Measurements from ENCODE around the gene VASN.
"Not testable (repeated sequence)": the region's sequence is repeated elsewhere in the genome, so short reads cannot be mapped to it uniquely, and the experiment has no call there.

VASN gene

GRCh38 chr16:4390266-4391260 lies 18.9 kb downstream of the VASN start:
- Mint-ChIP-seq H3K4me3 (no peak overlapping the region), H3K4me1 (peaks cover 3% of the 10 kb centered on the region), H3K36me3 (peaks cover 63% of the 10 kb centered on the region), H3K9me3 (no peaks in the 10 kb centered on the region), H3K27ac (peak overlapping the region; percentile 43)
- ATAC-seq (no peak), DNase-seq (ENCODE audit: low spot score in 2 of 2) (no peak)

GRCh38 chr16:4391631-4392381 lies 20.2 kb downstream of the VASN start:
- peaks cover 6% of the 10 kb centered on the region for H3K4me1 Mint-ChIP-seq
- no peak overlapping the region for H3K4me3 Mint-ChIP-seq
- DNase-seq (ENCODE audit: low spot score in 2 of 2) (no peak), ATAC-seq (no peak)
- H3K36me3 Mint-ChIP-seq, result peaks cover 63% of the 10 kb centered on the region
- H3K27ac Mint-ChIP-seq, result peak overlapping the region; percentile 23
- H3K9me3 Mint-ChIP-seq, result no peaks in the 10 kb centered on the region

- H3K4me1 Mint-ChIP-seq, result peaks cover 6% of the 10 kb centered on the region
- no peak overlapping the region for H3K4me3 Mint-ChIP-seq
- no peaks in the 10 kb centered on the region for H3K9me3 Mint-ChIP-seq
- peaks cover 67% of the 10 kb centered on the region for H3K36me3 Mint-ChIP-seq
- DNase-seq (ENCODE audit: low spot score in 2 of 2) (no peak), ATAC-seq (no peak)
- H3K27ac Mint-ChIP-seq, result peak overlapping the region; percentile 40
Measured at GRCh38 chr16:4392382-4393239, 21.0 kb downstream of the VASN start.

GRCh38 chr16:4393240-4393600 lies 21.6 kb downstream of the VASN start:
- no peak for ATAC-seq
- H3K4me1 Mint-ChIP-seq, result peaks cover 6% of the 10 kb centered on the region
- H3K36me3 Mint-ChIP-seq, result peaks cover 74% of the 10 kb centered on the region
- no peak for DNase-seq (ENCODE audit: low spot score in 2 of 2)
- peak overlapping the region; percentile 40 for H3K27ac Mint-ChIP-seq
- H3K9me3 Mint-ChIP-seq, result no peaks in the 10 kb centered on the region
- H3K4me3 Mint-ChIP-seq, result no peak overlapping the region

- not testable (repeated sequence) for H3K9me3 Mint-ChIP-seq; H3K4me3 Mint-ChIP-seq; DNase-seq (ENCODE audit: low spot score in 2 of 2); H3K27ac Mint-ChIP-seq; H3K4me1 Mint-ChIP-seq; ATAC-seq
- peaks cover 80% of the 10 kb centered on the region for H3K36me3 Mint-ChIP-seq
Measured at GRCh38 chr16:4393850-4394249, 22.2 kb downstream of the VASN start.

GRCh38 chr16:4395055-4395726 lies 23.5 kb downstream of the VASN start:
- no peak for ATAC-seq
- Mint-ChIP-seq H3K4me3 (no peak overlapping the region), H3K36me3 (peaks cover 80% of the 10 kb centered on the region), H3K27ac (peak overlapping the region; percentile 60), H3K4me1 (peaks cover 16% of the 10 kb centered on the region), H3K9me3 (no peaks in the 10 kb centered on the region)
- DNase-seq (ENCODE audit: low spot score in 2 of 2), result no peak

GRCh38 chr16:4399001-4399730 lies 27.5 kb downstream of the VASN start:
- H3K4me3 Mint-ChIP-seq, result no peak overlapping the region
- H3K27ac Mint-ChIP-seq, result peak overlapping the region; percentile 79
- ATAC-seq (no peak), DNase-seq (ENCODE audit: low spot score in 2 of 2) (no peak)
- H3K36me3 Mint-ChIP-seq, result peaks cover 100% of the 10 kb centered on the region
- H3K4me1 Mint-ChIP-seq, result peaks cover 28% of the 10 kb centered on the region
- H3K9me3 Mint-ChIP-seq, result no peaks in the 10 kb centered on the region

- peaks cover 30% of the 10 kb centered on the region for H3K4me1 Mint-ChIP-seq
- no peaks in the 10 kb centered on the region for H3K9me3 Mint-ChIP-seq
- peak overlapping the region; percentile 37 for H3K27ac Mint-ChIP-seq
Measured at GRCh38 chr16:4401094-4401501, 29.4 kb downstream of the VASN start.

GRCh38 chr16:4401510-4401909 lies 29.9 kb downstream of the VASN start:
- no peak overlapping the region for H3K4me3 Mint-ChIP-seq
- no peaks in the 10 kb centered on the region for H3K9me3 Mint-ChIP-seq
- peaks cover 100% of the 10 kb centered on the region for H3K36me3 Mint-ChIP-seq
- no peak overlapping the region for H3K27ac Mint-ChIP-seq
- peaks cover 30% of the 10 kb centered on the region for H3K4me1 Mint-ChIP-seq
- no peak for DNase-seq (ENCODE audit: low spot score in 2 of 2)
- no peak for ATAC-seq

More at GRCh38 chr16:4401094-4401501, 29.4 kb downstream of the VASN start:
- ATAC-seq (no peak), DNase-seq (ENCODE audit: low spot score in 2 of 2) (no peak)
- H3K4me3 Mint-ChIP-seq, result no peak overlapping the region
- H3K36me3 Mint-ChIP-seq, result peaks cover 100% of the 10 kb centered on the region

- H3K9me3 Mint-ChIP-seq, result no peaks in the 10 kb centered on the region
- no peak overlapping the region for H3K4me3 Mint-ChIP-seq
- peaks cover 100% of the 10 kb centered on the region for H3K36me3 Mint-ChIP-seq
- peaks cover 30% of the 10 kb centered on the region for H3K4me1 Mint-ChIP-seq
- DNase-seq (ENCODE audit: low spot score in 2 of 2), result peak; percentile 64 to 80
- H3K27ac Mint-ChIP-seq, result no peak overlapping the region
- ATAC-seq, result peak; percentile 80
Measured at GRCh38 chr16:4402439-4403132, 30.9 kb downstream of the VASN start.

GRCh38 chr16:4403133-4403949 lies 31.7 kb downstream of the VASN start:
- Mint-ChIP-seq H3K4me1 (peaks cover 30% of the 10 kb centered on the region), H3K27ac (no peak overlapping the region), H3K9me3 (no peaks in the 10 kb centered on the region), H3K36me3 (peaks cover 100% of the 10 kb centered on the region), H3K4me3 (no peak overlapping the region)
- DNase-seq (ENCODE audit: low spot score in 2 of 2) (no peak), ATAC-seq (no peak)

- DNase-seq (ENCODE audit: low spot score in 2 of 2) (no peak), ATAC-seq (peak; percentile 52)
- no peak overlapping the region for H3K4me3 Mint-ChIP-seq
- peak overlapping the region; percentile 84 for H3K27ac Mint-ChIP-seq
- no peaks in the 10 kb centered on the region for H3K9me3 Mint-ChIP-seq
- peaks cover 100% of the 10 kb centered on the region for H3K36me3 Mint-ChIP-seq
- peaks cover 26% of the 10 kb centered on the region for H3K4me1 Mint-ChIP-seq
Measured at GRCh38 chr16:4404247-4404966, 32.8 kb downstream of the VASN start.

Data from stimulated activated effector memory CD8-positive, alpha-beta T cell treated with anti-CD3 and anti-CD28 coated beads, Interleukin-12 subunit alpha, Interleukin-12 subunit beta, amount 100 ng/mL, for 72 hours (primary cell).